ENCODE data around the gene VGLL4.

Gene VGLL4

DNA sequence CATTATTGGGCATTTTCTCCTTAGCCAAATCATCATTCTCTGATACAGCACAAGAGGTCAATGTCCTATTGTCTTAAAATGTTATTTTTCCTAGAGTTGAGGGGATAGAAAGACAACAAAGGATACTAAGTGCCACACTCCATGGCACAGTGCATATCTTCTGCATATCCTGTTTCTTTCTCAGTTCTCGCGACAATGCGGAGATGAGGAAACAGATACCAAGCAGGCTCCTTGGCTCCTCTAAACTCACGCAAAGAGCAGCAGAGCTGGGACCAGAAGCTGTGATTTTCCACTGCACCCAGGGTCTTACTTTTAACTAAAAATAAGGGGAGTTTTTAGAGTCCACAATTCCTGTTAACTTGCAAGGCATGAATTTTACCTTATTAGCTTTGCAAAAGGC, 10.5 kb upstream of the VGLL4 start:
- Histone ChIP-seq H3K36me3 (no peaks in the 10 kb centered on the region), H3K4me1 (no peaks in the 10 kb centered on the region), H3K9me3 (no peaks in the 10 kb centered on the region), H3K4me3 (ENCODE audit: low read depth, low read length) (no peak overlapping the region), H3K27me3 (no peaks in the 10 kb centered on the region)
- TF ChIP-seq, protein P1, sequence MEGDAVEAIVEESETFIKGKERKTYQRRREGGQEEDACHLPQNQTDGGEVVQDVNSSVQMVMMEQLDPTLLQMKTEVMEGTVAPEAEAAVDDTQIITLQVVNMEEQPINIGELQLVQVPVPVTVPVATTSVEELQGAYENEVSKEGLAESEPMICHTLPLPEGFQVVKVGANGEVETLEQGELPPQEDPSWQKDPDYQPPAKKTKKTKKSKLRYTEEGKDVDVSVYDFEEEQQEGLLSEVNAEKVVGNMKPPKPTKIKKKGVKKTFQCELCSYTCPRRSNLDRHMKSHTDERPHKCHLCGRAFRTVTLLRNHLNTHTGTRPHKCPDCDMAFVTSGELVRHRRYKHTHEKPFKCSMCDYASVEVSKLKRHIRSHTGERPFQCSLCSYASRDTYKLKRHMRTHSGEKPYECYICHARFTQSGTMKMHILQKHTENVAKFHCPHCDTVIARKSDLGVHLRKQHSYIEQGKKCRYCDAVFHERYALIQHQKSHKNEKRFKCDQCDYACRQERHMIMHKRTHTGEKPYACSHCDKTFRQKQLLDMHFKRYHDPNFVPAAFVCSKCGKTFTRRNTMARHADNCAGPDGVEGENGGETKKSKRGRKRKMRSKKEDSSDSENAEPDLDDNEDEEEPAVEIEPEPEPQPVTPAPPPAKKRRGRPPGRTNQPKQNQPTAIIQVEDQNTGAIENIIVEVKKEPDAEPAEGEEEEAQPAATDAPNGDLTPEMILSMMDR (IDR thresholded peaks at IDR 0.05; ENCODE audit: low read depth, low read length): no peak
- DNase-seq: no peak

DNA sequence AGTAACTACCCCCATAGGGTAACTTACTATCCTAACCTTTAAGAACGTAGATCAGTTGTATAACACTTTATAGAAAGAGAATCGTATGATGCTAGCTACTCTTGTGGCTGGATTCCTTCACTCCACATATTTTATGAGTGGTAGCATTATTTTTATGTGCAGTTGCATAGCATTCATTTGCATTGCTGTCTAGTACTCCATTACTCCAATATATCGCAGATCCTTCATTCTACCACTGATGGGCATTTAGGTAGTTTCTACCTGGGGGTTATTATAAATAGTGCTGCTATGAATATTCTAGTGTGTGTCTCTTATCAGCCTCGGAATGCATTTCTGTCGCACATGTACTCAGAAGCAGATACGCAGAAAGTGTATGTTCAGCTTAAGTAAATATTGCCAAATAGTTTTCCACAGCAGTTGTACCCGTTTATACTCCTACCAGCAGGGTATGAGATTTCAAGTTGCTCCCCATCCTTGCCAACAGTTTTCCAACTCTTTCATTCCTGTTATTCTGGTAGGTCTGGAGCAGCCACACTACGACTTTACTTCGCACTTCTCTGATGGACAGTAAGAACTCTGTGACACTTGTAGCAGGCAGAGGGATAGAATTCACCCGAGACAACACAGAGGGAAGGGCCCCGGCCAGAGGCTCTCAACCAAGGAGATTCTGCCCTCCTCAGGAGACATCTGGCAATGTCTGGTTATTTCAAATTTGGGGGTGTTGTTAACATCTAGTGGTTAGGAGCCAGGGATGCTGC, 9.8 kb upstream of the VGLL4 start:
- no peak for DNase-seq
- TF ChIP-seq, protein P1 (IDR thresholded peaks at IDR 0.05; ENCODE audit: low read depth, low read length): no peak

DNA sequence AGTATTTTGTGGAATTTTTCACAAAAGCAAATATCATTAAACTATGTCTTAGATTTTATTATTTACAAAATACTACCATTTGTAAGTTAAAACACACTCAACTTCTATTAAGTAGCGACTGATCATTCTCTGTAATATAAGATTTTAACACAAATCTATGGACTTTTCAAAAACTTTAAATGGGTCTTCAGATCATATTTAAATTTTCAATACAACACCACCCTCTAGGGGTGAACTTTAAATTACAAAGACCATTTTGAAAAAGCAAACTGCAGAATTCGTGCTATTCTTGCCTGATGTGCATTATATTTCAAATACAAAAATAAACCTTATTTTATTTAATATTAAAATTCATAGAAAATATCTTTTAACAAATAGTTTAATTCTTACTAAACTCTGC, 8.2 kb upstream of the VGLL4 start:
- no peaks in the 10 kb centered on the region for H3K36me3 ChIP-seq
- no peak overlapping the region for H3K4me3 ChIP-seq (ENCODE audit: low read depth, low read length)
- DNase-seq: no peak
- no peaks in the 10 kb centered on the region for H3K4me1 ChIP-seq
- TF ChIP-seq, protein P1 (IDR thresholded peaks at IDR 0.05; ENCODE audit: low read depth, low read length): no peak
- H3K9me3 ChIP-seq: no peaks in the 10 kb centered on the region
- no peaks in the 10 kb centered on the region for H3K27me3 ChIP-seq

More for the DNA sequence above, 9.8 kb upstream of the VGLL4 start:
- Histone ChIP-seq H3K4me3 (ENCODE audit: low read depth, low read length) (no peak overlapping the region), H3K27me3 (no peaks in the 10 kb centered on the region), H3K9me3 (no peaks in the 10 kb centered on the region), H3K4me1 (no peaks in the 10 kb centered on the region), H3K36me3 (no peaks in the 10 kb centered on the region)

DNA sequence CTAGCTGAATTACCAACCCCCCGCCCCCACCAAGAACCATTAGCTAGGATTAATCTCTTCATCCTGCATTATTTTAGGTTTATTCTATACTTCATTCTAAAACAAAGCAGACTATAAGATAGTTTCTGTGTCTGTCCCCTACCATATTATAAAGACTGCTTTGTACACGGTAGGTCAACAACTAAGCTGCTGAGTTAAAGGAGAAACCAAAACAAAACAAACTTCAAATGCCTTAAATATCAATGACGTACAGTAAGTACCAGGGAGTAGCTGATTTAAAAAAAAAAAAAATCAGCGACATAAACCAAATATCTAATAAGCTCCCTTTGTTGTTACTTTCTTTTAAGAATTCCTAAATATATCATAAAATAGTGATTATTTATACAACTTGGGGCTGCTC, 7.8 kb upstream of the VGLL4 start:
- H3K4me1 ChIP-seq: no peaks in the 10 kb centered on the region
- H3K36me3 ChIP-seq: no peaks in the 10 kb centered on the region
- H3K27me3 ChIP-seq: no peaks in the 10 kb centered on the region
- DNase-seq: no peak
- no peak overlapping the region for H3K4me3 ChIP-seq (ENCODE audit: low read depth, low read length)
- TF ChIP-seq, protein P1 (IDR thresholded peaks at IDR 0.05; ENCODE audit: low read depth, low read length): no peak
- H3K9me3 ChIP-seq: no peaks in the 10 kb centered on the region

DNA sequence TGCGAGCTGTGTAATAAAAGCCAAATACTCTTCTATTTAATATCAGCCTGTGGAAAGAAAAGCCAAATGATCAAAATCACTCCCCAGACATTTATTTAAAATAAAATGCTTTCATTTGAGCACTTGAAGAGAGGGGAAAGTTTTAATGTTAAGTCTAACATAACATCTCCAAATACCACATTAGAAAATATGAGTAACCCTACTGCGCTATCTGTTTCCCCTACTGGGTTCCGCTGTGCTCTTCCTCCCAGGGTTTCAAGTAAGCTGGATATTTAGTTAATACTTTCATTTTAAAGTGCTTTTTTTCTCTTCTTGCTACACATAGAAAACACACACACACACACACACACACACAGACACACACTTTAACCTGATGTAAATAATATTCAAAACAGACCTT, 6.7 kb upstream of the VGLL4 start:
- H3K9me3 ChIP-seq: no peaks in the 10 kb centered on the region
- H3K27me3 ChIP-seq: no peaks in the 10 kb centered on the region
- no peaks in the 10 kb centered on the region for H3K4me1 ChIP-seq
- H3K4me3 ChIP-seq (ENCODE audit: low read depth, low read length): no peak overlapping the region
- TF ChIP-seq, protein P1 (IDR thresholded peaks at IDR 0.05; ENCODE audit: low read depth, low read length): no peak
- H3K36me3 ChIP-seq: no peaks in the 10 kb centered on the region
- no peak for DNase-seq

DNA sequence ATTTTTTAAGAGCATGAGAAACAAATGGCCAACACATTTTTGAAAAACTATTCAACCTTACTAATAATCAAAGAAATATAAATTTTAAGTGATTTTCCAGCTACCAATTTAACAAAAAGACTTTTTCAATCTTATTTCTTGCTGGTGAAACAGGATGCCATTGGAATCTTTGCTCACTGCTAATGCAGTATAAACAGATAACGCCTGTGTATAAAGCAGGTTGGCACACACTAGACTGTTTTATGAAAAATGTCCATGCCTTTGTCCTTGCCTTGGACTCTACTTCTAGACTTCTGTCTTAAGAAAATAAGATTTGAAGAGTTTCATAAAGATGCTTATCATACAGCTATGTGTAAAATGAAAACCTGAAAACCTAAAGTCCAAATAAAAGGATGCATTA, 5.0 kb upstream of the VGLL4 start:
- no peaks in the 10 kb centered on the region for H3K4me1 ChIP-seq

More for the DNA sequence above, 5.0 kb upstream of the VGLL4 start:
- H3K9me3 ChIP-seq: no peaks in the 10 kb centered on the region
- DNase-seq: no peak
- TF ChIP-seq, protein P1 (IDR thresholded peaks at IDR 0.05; ENCODE audit: low read depth, low read length): no peak
- H3K36me3 ChIP-seq: no peaks in the 10 kb centered on the region
- H3K4me3 ChIP-seq (ENCODE audit: low read depth, low read length): no peak overlapping the region
- H3K27me3 ChIP-seq: no peaks in the 10 kb centered on the region

Data from BE2C (cell line).